C1 segment of cervical spinal cord (tissue), 14 donors: ENCODE results near the gene KCNK6.
A peak's percentile ranks its signal among the peaks of the same experiment; 100 is the strongest.
"Not testable (repeated sequence)": the region's sequence is repeated elsewhere in the genome, so short reads cannot be mapped to it uniquely, and the experiment has no call there.

ENCODE experiments used
- DNase-seq, 14 donors: peaks; one replicate each; lab custom pipeline; 2025; lab: John Stamatoyannopoulos, UW

Gene KCNK6

DNA sequence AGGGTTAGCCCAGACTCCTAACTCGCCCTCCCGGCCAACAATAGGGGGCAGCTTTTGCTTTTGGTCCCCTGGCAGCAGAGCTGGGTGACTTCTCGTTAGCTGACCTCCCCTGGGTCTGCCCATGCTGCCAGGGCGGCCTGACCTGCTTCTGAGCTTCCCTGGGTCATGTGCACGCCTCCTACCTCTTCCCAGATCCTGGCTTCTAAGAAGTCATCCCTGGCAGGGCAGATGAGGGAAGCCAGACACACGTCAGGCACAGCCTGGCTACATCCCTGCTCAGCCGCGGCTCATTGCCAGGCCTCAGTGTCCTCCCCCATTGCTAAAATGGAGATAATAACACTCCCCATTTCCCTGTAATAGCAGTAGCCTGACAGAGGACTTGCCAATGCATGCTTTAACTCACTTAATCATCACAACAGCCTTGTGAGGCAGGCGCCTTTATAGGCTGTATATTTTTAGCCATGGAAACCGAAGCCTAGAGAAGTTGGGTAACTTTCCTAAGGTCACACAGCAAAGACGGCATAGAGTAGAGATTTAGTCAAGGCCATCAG, 2.1 kb downstream of the KCNK6 start:
- no peak for DNase-seq

DNA sequence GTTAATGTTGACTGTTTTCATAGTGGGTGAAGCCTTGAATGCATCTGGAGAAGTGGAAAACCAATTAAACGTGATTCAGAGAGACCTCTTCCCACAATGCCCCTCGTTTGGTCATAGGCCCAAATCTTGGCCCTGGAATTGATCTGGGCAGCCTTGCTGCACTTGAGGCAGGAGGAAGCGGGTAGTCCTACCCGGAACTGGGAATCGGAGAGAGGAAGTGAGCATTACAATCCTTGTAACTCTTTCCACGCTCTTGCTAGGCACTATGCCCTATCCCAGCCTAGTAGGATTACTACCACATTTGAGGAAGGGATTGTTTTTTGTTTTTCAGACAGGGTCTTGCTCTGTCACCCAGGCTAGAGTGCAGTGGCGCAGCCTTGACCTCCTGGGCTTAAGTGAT, 3.6 kb downstream of the KCNK6 start:
- no peak for DNase-seq

DNA sequence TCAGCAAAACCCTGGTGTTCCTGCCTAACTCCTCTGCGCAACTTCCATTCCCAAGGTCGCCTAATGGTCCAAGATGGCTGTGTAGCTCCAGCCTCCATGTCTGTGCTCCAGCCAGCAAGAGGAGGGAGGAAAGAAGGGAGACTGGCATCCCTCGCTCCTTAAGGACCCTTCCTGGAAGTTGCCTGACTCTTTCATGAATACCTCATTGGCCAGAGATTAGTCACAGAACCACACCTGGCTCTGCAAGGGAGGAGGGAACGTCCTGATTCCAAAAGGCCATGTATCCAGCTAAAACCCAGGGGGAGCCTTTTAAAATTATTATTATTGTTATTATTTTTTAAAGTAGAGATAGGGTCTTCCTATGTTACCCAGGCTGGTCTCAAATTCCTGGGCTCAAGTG, 4.8 kb downstream of the KCNK6 start:
- no peak for DNase-seq

DNA sequence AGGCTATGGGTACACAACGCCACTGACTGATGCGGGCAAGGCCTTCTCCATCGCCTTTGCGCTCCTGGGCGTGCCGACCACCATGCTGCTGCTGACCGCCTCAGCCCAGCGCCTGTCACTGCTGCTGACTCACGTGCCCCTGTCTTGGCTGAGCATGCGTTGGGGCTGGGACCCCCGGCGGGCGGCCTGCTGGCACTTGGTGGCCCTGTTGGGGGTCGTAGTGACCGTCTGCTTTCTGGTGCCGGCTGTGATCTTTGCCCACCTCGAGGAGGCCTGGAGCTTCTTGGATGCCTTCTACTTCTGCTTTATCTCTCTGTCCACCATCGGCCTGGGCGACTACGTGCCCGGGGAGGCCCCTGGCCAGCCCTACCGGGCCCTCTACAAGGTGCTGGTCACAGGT, 6.9 kb downstream of the KCNK6 start:
- no peak for DNase-seq

DNA sequence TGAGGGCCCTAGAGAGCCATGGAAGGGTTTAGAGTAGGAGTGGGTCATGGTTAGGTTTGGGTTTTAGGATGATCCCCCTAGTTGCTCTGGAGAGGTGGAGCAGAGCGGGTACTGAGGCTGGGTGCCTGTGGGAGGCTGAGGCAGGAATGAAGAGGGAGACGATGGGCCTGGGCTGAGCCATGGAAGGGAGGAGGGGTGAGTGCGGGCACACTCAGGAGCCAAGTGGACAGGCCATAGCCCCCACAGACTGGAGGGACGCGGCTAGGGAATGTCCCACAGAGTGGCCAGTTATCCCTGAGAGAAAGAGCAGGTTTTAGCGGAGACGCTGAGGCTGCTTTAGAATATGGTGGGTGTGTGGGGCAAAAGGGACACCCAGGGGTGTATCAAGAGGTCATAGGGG, 10.0 kb downstream of the KCNK6 start:
- no peak for DNase-seq

DNA sequence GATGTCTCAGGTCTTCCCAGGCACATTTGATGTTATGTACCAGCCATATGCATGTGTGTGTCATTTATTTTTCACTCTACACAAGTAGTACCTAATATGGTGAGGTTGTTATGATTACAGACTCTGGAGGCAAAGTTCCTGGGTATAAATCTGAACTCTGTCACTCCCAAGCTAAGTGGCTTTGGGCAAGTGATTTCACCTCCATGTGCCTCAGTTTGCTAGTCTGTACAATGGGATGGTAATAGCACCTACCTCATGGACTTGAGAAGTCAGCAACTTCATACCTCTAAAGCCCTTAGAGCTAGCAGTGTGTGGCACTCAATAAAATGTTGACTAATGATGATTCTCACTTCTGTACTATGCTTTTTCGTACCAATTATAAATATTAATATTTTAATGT, 12.1 kb downstream of the KCNK6 start:
- no peak for DNase-seq

DNA sequence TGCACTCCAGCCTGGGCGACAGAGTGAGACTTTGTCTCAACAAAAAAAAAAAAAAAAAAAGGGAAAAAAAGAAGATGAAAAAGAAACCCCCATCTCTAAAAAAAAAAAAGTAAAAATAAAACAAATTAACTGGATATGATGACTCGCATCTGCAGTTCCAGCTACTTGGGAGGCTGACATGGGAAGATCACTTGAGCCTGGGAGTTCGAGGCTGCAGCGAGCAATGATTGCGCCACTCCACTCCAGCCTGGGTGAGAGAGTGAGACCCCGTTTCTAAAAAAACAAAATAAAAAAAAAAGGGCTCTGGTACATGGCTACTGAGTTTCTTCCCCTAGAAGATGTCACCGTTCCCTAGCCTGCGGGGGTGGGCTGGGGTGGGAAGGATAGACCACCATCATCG, 13.6 kb downstream of the KCNK6 start:
- DNase-seq: no peak

DNA sequence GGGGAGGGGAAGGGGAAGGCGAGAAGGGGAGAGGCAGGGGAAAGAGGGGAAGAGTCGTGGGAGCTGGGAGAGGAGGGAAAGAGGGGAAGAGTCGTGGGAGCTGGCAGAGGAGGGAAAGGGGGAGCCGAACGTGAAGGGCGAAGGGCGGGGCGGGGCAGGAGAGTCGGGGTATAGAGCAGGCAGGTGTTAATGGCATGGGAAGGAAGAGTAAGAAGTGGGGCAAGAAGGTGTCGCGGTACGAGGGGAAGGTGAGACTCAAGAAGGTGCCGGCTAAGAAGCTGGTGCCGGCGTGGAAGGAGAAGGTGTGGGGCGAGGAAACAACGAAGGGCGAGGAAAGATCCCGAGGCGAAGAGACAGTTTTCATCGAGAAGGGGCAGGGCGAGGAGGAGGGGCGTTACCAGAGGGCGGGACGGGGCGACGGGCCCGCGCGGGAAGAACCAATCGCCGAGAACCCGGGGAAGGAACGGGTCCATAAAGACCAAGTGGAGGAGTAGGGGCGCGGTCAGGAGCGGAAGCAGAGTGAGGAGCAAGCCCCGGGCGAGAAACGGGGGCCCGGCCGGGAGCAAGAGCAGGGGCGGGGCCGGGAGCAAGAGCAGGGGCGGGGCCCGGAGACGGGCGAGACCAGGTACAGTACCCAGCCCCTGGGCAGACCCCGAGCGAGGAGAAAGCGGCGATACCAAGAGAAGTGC, 16.4 kb downstream of the KCNK6 start:
- peak; percentile 57 to 95 (median 88) for DNase-seq

DNA sequence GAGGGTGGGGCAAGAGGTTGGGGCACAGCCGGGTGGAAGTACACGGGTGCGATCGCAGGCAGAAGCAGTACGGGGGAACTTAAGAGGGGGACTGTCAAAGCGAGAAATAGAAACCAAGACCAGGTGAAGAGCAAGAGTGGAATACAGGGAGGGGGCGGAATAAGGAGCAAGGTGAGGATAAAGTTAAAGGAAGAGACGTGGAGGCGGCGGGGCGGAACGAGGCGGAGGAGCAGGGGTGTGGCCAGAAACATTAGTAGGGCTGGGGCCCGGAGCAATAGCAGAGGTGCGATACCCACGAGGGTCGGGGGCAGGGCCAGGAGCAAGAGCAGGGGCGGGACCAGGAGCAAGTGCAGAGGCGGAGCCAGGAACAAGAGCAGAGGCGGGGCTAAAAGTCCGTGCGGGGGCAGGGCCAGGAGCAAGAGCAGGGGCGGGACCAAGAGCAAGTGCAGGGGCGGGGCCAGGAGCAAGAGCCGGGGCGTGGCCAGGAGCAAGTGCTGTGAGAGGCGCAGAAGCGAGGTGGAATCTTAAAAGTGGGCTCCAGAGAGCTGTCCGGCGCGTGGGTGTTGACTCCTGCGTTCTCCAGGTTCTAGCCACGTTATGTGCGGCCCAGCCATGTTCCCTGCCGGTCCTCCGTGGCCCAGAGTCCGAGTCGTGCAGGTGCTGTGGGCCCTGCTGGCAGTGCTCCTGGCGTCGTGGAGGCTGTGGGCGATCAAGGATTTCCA, 17.2 kb downstream of the KCNK6 start:
- peak; percentile 26 to 91 (median 81) for DNase-seq

DNA sequence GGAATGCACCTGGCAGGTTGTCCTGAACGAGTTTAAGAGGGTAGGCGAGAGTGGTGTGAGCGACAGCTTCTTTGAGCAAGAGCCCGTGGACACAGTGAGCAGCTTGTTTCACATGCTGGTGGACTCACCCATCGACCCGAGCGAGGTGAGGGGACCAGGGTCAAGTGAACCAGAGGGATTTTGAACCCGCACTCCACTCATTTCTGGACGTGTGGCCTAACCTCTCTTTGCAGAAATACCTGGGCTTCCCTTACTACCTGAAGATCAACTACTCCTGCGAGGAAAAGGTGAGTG, 17.7 kb downstream of the KCNK6 start:
- no peak for DNase-seq

DNA sequence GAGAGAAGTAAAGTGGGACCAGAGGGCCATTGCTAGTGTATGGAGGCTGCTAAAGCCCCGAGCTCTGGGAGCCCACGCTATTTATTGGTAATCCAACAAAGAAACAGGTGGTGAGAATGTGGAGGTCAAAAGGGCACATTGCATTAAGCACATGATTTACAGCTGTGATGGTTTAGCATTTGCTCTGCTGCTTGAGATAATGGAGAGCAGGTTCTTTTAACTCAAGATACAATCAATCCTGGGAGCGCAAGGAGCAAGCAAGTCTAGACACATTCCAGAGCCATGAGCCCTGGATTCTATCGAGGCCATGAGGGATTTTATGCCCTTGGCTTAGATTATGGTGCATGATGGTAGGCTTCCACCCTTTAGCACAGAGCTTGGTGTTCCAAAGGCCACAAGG, 19.4 kb downstream of the KCNK6 start:
- DNase-seq: not testable (repeated sequence)

DNA sequence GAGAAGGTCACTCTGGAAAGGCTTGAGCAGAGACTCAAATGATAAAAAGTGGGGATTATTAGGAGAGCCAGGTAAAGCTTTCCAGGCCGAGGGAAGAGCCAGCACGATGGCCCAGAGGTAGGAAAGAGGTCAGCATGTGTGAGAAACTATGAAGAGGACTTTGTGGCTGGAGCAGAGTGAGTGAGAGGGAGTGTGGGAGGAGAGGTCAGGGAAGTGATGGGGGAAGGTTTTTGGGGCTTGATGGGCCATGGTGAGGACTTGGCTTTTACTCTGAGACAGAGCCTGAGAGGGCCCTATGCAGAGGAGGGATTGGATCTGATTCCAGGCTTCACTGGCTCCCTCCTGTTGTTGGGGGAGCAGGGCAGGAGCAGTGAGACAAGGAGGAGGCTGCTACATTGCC, 21.3 kb downstream of the KCNK6 start:
- no peak for DNase-seq

DNA sequence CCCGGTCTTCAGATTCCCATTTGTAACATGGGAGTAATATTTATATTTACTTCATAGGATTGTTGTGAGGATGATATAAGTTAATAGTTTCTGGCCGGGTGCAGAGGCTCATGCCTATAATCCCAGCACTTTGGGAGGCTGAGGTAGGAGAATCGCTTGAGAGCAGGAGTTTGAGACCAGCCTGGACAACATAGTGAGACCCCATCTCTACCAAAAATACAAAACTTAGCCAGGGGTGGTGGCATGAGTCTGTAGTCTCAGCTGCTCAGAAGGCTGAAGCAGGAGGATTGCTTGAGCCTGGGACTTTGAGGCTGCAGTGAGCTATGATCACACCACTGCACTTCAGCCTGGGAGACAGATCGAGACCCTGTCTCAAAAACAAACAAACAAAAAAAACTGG, 27.2 kb downstream of the KCNK6 start:
- no peak for DNase-seq

DNA sequence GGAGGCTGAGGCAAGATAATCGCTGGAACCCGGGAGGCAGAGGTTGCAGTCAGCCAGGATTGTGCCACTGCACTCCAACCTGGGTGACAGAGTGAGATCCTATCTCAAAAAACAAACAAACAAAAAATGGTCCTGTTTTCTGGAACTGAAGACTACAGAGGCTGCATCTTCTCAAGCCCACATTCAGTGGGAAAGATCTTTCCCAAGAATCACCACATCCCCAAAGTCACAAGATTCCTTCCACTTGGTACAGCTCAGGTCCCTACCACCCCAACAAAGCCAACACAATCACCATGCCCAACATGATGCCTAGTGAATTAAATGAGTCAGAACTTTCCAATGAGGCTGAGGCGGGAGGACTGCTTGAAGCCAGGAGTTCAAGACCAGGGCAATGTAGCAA, 31.2 kb downstream of the KCNK6 start:
- DNase-seq: no peak

DNA sequence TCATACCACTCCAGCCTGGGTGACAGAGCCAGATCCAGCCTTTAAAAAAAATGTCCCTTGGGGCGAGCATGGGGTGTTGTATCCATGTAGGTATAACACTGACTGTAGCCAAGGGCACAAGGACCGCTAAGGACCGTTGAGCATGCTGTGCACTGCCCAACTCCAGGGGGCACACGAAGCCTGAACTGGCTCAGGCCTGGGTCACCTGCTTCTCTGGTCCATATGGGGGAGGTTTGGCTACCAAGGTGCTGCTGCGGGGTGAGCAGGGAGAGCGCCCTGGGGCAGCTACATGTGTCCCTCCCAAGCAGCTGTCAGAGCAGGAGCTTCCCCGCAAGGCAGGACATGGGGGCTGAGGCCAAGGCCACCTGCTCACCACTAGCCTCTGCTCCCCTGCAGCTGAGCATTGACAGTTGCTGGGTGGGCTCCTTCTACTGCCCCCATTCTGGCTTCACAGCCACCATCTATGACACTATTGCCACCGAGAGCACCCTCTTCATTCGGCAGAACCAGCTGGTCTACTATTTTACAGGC, 32.3 kb downstream of the KCNK6 start:
- no peak for DNase-seq

DNA sequence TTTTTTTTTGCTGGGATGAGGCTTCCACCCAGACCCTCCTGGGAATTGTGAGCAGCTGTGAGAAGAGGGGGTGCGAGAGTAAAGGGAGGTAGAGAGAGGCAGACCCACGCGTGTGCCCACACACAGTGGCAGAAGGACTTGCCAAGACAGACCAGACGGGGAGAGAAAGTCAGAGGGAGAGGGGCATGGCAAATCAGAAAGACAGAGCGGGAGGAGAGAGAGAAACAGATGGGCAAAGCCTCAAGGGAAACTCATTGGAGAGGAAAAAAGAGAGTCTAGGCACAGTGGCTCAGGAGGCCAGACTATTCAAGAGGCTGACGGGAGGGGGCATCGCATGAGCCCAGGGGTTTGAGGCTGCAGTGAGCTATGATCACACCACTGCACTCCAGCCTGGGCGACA, 33.0 kb downstream of the KCNK6 start:
- DNase-seq: no peak

DNA sequence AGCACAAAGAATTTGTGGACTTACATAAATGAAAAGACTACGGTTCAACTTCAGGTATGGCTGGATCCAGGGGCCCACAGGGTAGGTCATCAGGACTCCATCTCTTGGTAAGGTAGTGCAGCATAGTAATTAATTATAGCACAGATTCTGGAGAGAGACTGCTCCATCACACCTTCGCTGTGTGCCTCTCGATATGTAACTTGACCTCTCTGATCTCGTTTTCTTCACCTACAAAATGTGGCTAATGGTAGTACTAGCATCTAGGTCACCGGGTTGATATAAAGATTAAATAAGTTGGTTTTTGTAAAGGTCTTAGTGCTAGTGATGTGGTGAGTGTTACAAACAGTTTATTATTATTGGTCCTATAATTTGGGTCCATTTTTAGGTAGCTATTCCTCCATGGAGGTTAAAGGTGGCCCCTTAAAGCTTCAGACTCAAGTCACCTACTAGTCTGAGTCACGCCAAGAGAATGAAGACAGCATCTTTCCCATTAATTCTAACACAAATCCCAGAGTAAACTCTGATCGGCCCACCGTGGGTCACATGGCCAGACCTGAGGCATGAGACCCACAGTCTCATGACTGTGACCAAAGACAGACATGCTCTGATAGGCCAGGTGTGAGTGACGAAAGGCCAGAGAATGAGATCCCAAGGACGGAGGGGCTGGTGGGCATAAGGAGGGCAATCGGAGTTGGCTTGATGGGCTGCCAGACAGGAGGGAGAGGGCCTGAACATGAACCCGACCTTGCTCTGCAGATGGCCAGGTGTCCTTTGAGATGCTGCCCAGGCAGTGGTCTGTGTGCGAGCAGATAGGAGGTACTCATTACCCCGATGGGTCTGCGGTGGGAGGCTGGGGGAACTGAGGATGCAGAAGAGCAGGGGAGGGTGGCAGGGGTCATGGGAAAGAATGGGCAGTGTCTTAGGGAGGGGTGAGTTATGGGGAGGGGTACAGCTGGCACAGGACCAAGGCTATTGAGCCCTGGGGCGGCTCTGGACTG, 36.4 kb downstream of the KCNK6 start:
- no peak for DNase-seq

DNA sequence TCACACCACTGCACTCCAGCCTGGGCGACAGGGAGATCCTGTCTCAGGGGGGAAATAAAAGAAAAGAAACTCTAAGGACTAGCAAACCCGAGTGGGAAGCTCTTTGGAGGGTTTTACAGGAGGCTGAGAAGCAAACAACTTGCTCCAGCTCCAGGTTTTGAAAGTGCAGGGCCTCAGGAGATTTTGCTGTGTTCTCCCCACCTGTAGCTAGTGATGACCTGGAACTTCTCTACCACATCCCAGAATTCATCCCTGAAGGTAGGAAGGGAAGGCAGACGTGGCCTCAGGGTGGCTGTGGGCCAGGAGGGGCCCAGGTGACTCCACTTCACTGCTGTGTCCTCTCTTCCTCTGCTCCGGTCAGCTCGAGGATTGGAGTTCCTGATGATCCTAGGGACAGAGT, 38.4 kb downstream of the KCNK6 start:
- DNase-seq: no peak

DNA sequence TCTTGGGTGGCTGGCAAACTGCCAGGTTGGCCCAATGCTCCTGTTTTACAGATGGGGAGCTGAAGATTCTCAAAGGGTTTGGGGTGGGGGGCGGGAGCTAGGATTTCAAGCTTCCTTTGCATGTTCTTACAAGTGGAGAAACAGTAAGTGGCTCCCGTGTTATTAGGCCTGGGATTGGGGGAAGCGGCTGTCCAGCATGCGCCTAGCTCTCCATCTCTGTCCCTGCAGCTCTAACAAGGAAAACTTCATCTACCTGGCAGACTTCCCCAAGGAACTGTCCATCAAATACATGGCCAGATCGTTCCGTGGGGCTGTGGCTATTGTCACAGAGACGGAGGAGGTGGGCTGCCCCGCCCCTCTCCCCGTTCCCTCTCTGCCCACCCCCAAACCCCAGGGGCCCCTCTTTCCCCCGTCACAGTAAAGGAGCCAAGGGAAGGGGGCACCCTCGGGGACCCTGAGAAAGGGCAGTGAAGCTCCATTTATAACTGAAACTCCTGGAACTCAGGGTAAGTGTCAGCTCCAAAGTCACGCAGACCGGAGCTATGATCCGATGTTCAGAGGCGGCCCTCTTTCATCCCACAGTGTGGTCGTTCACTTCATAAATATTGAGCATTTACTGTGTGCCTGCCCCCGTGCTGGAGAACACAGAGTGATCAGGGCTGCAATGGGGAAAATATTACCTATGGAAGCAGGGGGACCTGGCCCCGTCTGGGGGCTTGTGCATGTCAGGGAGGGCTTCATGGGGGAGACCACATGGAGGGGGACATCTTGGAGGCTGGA, 39.8 kb downstream of the KCNK6 start:
- no peak for DNase-seq

DNA sequence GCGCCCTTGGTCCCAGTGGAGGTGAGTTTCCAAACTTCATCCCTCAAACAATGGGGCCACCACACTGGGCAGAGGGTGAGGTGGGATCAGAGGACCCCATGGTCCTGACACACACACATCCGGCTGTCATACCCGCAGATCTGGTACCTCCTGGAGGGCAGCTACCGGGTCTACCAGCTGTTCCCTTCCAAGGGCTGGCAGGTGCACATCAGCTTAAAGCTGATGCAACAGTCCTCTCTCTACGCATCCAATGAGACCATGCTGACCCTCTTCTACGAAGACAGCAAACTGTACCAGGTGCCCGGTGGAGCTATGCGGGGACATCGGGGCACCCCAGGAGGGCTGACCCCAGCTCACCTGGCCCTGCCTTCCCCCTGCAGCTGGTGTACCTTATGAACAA, 40.7 kb downstream of the KCNK6 start:
- DNase-seq: no peak
